Posterior cingulate gyrus (tissue), 11 donors: ENCODE data around the gene TMEM208.

ENCODE experiments used
- DNase-seq, 10 donors: peaks; one replicate each; pipeline versions ENCODE4 v3.0.0 to v3.0.0-alpha.2; 2020 to 2021; ENCODE audit warnings: mixed read lengths in 3 of 10
- intact Hi-C: fragments of 100-400 bp; cut with DNase I; formaldehyde crosslinking; loops from one replicate; pipeline ENCODE4 v1.15.1; 2023

The TMEM208 gene

DNA sequence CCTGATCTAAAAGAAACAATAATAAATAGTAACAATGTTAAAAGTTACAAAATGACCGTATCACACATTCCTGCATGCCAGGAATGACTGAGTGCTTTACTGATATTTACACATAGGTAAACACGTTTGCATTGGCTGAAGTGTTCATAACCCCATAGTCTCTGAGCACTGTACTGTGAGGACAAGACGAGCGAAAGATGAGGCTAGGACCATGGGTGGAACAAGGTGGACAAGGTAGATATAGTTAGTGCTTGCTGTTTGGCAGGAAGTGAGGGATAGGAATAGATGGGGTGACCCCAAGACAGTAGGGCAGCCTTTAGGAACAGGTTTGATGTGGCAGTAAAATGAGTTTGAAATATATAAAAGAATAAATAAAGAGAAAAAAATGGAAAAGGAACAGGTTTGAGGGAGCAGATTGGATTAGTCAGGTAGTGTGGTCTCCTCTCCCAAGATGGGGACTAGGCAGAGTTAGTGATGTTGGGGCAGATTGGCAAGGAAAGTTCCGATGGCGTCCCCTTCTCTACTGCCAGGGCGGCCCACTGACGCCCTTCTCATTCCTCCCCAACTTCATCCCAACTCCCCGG lies 35.4 kb upstream of the TMEM208 start:
- intact Hi-C loops = no loop called here
- DNase-seq = no peak

DNA sequence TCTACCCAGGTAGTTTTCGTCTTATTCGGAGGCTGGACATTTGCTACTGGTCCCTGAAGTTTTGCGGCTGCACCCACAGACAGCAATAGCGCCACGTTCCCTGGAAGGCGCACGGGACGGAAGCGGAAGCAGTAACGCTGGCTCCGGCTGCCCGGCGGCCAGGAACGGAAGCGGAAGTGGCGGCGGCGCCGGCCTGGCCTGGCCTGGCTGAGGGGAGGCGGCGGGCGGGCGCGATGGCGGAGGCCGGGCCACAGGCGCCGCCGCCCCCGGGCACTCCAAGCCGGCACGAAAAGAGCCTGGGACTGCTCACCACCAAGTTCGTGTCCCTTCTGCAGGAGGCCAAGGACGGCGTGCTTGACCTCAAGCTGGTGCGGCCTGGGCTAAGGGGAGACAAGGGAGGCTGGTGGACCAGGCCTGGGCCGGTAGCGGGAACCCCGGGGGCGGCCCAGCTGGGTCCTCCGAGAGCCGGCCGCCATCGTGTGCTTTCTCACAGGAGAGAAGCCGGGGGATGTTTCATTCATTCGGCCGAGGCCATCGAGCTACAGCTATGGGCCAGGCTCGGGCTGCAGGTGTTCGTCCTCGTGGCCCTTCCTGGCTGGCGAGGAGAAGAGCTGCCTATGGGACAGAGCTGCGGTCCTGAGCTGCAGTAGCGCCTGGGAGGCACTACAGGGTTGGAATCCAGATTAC lies 34.8 kb upstream of the TMEM208 start, which contains the start of gene E2F4:
E2F4 (plus strand) TSS at position 161 of the 687 bp plus-strand sequence; CDS start at position 234, 73 bp downstream.
- DNase-seq = peak; percentile 91 to 99 (median 93)
- intact Hi-C loops = loop anchor here (1.0 kb wide), 1 partner anchor 35 kb away; the partner anchor contains the start of gene TMEM208

DNA sequence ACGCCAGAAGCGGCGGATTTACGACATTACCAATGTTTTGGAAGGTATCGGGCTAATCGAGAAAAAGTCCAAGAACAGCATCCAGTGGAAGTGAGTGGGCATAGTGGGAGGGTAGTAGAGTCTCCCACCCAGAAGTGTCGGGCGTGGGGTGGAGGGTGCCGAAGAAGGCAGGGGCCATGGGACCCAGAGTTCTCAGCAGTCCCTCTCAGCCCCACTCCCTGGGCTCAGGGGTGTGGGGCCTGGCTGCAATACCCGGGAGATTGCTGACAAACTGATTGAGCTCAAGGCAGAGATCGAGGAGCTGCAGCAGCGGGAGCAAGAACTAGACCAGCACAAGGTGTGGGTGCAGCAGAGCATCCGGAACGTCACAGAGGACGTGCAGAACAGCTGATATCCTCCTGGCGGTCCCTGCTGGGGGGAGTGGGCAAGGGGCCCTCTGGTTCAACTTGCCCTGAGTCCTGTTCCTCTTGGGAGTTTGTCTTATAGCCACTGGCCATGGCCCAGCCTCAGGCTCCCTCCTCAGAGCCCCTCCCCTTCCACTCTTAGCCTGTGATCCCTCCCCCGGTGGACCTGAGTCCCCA lies 34.1 kb upstream of the TMEM208 start:
- no peak for DNase-seq
- intact Hi-C loops = loop anchor here (1.0 kb wide), 1 partner anchor 34 kb away; the partner anchor contains the start of gene TMEM208

GRCh38 chr16:67193536-67193935 lies 33.4 kb upstream of the TMEM208 start:
- DNase-seq = no peak
- intact Hi-C loops = no loop called here

DNA sequence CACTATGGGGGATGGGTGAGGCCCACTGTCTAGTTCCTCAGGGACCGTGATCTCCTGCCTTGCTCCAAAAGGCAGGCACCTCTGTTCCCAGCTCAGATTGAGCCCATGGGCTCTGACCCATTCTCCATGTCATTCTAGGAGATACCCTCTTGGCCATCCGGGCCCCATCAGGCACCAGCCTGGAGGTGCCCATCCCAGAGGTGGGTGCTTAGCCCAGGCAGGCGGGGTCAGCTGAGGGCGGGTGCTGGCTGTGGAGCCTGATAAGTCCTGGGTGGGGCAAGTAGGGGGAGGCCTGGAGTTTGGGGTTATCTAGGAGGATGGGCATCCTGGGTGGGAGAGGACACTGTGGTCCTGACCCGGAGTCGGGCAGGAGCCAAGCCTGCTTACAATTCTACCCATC lies 32.7 kb upstream of the TMEM208 start:
- intact Hi-C loops = no loop called here
- no peak for DNase-seq

GRCh38 chr16:67195676-67196075 lies 31.3 kb upstream of the TMEM208 start:
- intact Hi-C loops = no loop called here
- DNase-seq = no peak

- no peak for DNase-seq
- intact Hi-C loops = no loop called here
Observed at GRCh38 chr16:67196881-67197280, 30.0 kb upstream of the TMEM208 start.

DNA sequence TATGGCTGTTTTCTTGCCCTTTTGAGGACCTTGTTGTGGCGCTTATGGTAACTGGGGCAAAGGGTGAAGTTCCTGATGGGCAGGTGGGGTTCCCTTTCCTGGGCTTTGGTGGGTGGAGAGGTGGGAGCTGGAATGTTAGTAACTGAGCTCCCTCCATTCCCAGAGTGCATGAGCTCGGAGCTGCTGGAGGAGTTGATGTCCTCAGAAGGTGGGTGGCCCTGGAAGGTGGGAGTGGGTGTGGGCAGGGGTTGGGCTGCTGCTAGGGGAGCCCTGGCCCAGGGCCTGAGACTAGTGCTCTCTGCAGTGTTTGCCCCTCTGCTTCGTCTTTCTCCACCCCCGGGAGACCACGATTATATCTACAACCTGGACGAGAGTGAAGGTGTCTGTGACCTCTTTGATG lies 29.2 kb upstream of the TMEM208 start:
- intact Hi-C loops = no loop called here
- no peak for DNase-seq

DNA sequence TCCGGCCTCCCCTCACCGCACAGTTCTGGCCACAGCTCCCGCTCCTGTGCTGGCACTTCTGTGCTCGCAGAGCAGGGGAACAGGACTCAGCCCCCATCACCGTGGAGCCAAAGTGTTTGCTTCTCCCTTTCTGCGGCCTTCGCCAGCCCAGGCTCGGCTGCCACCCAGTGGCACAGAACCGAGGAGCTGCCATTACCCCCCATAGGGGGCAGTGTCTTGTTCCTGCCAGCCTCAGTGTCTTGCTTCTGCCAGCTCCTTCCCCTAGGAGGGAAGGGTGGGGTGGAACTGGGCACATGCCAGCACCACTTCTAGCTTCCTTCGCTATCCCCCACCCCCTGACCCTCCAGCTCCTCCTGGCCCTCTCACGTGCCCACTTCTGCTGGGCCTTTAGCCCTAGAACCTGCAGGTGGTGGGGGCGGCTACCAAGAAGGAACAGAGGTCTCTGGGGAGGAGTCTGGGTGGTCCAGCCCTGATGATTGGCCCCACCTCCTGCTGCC lies 28.6 kb upstream of the TMEM208 start:
- intact Hi-C loops = no loop called here
- peak in 8 of 10 donors; percentile 41 to 94 (median 70) for DNase-seq

GRCh38 chr16:67199011-67199807 lies 27.7 kb upstream of the TMEM208 start, which contains the start of gene ELMO3:
ELMO3 (plus strand) TSS chr16:67199131; CDS start chr16:67199327, 196 bp downstream.
- intact Hi-C loops = no loop called here
- no peak for DNase-seq

- no peak for DNase-seq
- intact Hi-C loops = no loop called here
Observed at GRCh38 chr16:67199808-67200198, 27.1 kb upstream of the TMEM208 start.

DNA sequence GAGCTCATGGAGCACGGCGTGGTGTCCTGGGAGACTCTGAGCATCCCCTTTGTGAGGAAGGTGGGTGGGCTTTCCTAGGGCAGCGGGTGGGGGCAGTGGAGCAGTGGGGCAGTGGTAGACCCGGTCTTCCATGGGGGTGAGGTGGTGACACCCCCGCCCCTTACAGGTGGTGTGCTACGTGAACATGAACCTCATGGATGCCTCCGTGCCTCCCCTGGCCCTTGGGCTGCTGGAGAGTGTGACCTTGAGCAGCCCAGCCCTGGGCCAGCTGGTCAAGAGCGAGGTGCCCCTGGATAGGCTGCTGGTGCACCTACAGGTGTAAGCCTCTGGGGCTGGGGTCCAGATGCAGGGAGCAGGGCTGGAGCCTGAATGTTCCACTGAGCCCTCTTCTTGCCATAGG lies 26.4 kb upstream of the TMEM208 start:
- DNase-seq = peak in 1 of 10 donors; percentile 63
- intact Hi-C loops = no loop called here

DNA sequence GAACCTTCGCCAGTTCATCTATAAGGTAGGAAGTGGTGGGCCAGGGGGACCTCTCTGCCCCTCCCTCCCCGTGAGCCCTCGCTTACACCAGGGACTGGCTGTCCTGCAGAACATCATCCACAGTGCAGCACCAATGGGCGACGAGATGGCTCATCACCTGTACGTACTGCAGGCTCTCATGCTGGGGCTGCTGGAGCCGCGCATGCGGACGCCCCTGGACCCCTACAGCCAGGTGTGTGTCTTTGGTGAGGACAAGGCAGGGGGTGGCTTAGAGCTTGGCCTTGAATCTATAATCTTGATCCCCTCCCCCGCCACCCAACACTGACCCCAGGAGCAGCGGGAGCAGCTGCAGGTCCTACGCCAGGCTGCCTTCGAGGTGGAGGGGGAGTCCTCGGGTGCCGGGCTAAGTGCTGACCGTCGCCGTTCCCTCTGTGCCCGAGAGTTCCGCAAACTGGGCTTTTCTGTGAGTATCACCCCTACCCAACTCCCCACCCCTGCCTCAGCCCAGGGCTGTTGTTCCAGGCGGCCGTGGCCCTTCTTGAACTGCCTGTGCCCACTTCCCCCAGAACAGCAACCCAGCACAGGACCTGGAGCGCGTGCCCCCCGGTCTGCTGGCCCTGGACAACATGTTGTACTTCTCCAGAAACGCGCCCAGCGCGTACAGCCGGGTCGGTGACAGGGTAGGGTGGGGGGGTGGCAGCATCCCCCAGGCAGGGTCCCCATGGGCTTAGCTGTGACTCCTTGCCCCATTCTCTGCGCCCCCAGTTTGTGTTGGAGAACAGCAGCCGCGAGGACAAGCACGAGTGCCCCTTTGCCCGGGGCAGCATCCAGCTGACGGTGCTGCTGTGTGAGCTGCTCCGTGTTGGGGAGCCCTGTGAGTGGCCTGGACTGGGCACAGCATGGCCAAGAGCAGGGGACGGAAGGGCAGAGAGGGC lies 25.3 kb upstream of the TMEM208 start:
- DNase-seq = no peak

GRCh38 chr16:67202426-67202825 lies 24.5 kb upstream of the TMEM208 start:
- intact Hi-C loops = no loop called here
- DNase-seq = peak in 1 of 10 donors; percentile 65

More for the DNA sequence above, 25.3 kb upstream of the TMEM208 start:
- intact Hi-C loops = no loop called here

DNA sequence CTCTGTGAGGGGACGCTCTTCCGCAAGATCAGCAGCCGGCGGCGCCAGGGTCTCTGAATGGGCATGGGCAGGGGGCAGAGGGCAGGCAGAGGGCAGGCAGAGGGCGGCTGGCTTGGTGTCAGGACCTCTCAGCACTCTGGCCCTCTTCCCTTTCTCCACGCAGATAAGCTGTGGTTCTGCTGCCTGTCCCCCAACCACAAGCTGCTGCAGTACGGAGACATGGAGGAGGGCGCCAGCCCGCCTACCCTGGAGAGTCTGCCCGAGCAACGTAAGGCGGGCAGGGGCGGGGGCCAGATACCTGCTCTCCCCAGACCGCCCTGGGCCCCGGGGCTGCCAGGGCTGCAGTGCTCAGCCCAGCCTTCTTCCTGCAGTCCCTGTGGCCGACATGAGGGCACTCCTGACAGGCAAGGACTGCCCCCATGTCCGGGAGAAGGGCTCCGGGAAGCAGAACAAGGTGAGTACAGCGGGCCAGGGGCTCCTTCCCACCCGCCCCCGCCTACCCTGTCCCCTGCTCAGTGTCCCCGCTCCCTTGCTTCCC lies 23.9 kb upstream of the TMEM208 start:
- intact Hi-C loops = no loop called here
- DNase-seq = no peak

- no peak for DNase-seq
- intact Hi-C loops = no loop called here
Observed at GRCh38 chr16:67204076-67204475, 22.9 kb upstream of the TMEM208 start.

DNA sequence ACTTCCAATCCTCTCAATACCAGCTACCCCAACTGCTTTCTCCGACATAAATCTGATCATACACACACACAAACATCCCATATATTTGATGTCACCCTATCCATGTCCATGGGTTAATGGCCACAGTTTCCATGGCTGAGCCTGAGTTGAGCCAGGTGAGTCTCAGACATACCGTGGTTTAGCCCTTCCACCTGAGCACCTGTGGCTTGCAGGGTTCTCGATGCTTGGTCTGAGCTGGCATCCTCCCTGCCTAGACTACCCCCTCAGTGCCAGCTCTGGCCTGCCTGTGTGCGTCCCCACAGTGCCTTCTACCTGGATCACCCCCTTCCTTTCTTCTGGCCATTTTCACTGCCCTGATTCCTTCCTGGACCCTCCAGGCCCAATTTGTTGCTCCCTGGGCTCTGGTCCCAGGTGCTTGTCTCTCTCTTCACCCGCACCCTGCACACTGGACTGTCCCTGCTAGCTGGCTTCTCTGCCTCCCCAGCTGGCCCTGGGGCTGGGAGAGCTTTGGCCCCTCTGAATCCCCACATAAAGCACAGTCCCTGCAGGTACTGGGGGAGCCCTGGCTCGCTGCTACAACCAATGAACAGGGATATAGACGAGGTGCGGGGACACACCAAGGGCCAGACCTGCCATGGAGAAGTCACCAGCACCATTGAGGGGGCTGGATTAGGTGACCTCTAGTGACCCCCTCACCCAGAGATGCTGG lies 20.6 kb upstream of the TMEM208 start:
- intact Hi-C loops = no loop called here
- no peak for DNase-seq

GRCh38 chr16:67206838-67207248 lies 20.1 kb upstream of the TMEM208 start:
- DNase-seq = no peak
- intact Hi-C loops = no loop called here
